ENCODE results near the gene KRTAP10-7. TPM values are rescaled to one million over a fixed set of nuclear protein-coding genes. Genes with fewer than 3 reads are reported as not detected.
"Not testable (repeated sequence)": the region's sequence is repeated elsewhere in the genome, so short reads cannot be mapped to it uniquely, and the experiment has no call there.

Gene KRTAP10-7
- total RNA-seq, 1 donor from 2014 or later, result not detected

DNA sequence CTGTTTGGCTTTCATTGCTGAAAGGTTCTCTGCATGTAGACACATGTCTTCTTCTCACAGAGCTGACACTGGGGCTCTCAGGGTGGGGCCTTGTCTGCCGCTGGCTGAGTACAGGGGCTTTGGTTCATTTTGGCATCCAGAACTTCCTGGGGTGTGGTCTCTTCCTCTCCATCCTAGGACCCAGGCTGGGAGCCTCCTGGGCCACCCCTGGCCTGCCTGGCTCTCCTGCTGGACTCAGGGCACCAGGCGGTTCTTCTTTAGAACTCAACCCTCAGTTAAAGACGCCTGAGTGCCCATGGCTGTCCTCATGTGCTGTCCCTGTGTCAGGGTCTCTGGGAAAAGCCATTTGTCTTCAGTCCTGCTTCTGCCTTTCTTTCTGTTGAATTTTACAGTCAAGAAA, 14.5 kb upstream of the KRTAP10-7 start:
- H3K27ac ChIP-seq, result no peak overlapping the region
- TF ChIP-seq CTCF (IDR thresholded peaks at IDR 0.05), result no peak
- no peak for DNase-seq
- no peaks in the 10 kb centered on the region for H3K36me3 ChIP-seq
- intact Hi-C loops (cut with DNase I), result no loop called here
- H3K4me3 ChIP-seq, result no peak overlapping the region
- peaks cover 17% of the 10 kb centered on the region for H3K27me3 ChIP-seq
- H3K9me3 ChIP-seq, result peaks cover 8% of the 10 kb centered on the region
- ATAC-seq, result no peak
- H3K4me1 ChIP-seq, result no peaks in the 10 kb centered on the region

- DNase-seq (no peak), ATAC-seq (no peak)
- Histone ChIP-seq H3K27me3 (peaks cover 17% of the 10 kb centered on the region), H3K27ac (no peak overlapping the region), H3K4me3 (no peak overlapping the region), H3K9me3 (no peaks in the 10 kb centered on the region), H3K4me1 (peaks cover 3% of the 10 kb centered on the region), H3K36me3 (no peaks in the 10 kb centered on the region)
- intact Hi-C loops (cut with DNase I), result no loop called here
- TF ChIP-seq CTCF (IDR thresholded peaks at IDR 0.05), result no peak
Observed at GRCh38 chr21:44589094-44589493, 11.3 kb upstream of the KRTAP10-7 start.

DNA sequence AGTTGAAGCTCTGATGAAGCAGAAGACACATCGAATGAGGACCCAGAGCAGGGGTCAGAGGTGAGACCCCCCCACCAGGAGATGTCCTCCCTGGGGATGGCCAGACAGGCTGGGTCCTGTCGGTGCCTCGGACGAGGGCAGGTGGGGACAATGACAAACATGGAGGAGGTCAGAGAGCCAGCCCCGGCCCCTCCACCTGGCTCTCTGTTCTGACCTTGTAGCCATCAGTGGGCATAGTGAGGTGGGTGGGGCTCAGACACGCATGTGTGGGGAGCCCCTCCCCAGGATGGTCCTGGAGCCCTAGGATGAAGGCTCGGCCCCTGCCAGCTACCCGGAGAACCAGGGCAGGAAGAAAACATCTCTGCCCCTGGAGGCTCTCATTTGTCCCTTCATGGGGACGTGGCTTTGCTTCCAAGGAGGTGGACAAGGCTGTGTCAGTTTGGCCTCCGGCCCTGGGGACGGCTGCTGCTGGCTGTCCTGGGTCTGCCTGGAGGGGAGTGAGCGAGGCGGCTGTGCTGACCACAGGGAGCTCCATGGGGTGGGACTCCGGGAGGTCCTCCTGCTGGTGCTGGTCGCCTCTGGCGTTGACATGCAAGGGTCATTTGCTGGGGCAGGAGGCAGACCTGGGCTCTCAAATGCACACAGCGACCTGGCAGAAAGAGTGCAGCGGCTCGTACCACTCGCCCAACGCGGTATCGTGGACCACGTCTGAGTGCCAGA, 10.7 kb upstream of the KRTAP10-7 start:
- Histone ChIP-seq H3K4me1 (peaks cover 3% of the 10 kb centered on the region), H3K36me3 (no peaks in the 10 kb centered on the region), H3K27ac (no peak overlapping the region), H3K4me3 (no peak overlapping the region), H3K9me3 (no peaks in the 10 kb centered on the region), H3K27me3 (peaks cover 17% of the 10 kb centered on the region)
- peak; percentile 17 for ATAC-seq
- DNase-seq, result peak; percentile 57
- TF ChIP-seq CTCF (IDR thresholded peaks at IDR 0.05), result no peak
- intact Hi-C loops (cut with DNase I), result no loop called here

- DNase-seq (peak; percentile 61), ATAC-seq (peak; percentile 23)
- TF ChIP-seq CTCF (IDR thresholded peaks at IDR 0.05), result no peak
- no peaks in the 10 kb centered on the region for H3K9me3 ChIP-seq
- H3K4me3 ChIP-seq, result no peak overlapping the region
- no peak overlapping the region for H3K27ac ChIP-seq
- H3K36me3 ChIP-seq, result no peaks in the 10 kb centered on the region
- intact Hi-C loops (cut with DNase I), result no loop called here
- peaks cover 3% of the 10 kb centered on the region for H3K4me1 ChIP-seq
- H3K27me3 ChIP-seq, result peaks cover 12% of the 10 kb centered on the region
Observed at GRCh38 chr21:44590311-44590721, 10.1 kb upstream of the KRTAP10-7 start.

- H3K27ac ChIP-seq; H3K36me3 ChIP-seq; H3K4me1 ChIP-seq; intact Hi-C loops (cut with DNase I); H3K9me3 ChIP-seq; ATAC-seq; H3K27me3 ChIP-seq; H3K4me3 ChIP-seq: not testable (repeated sequence)
- peak; percentile 50 for DNase-seq
Observed at GRCh38 chr21:44590897-44591800, 9.2 kb upstream of the KRTAP10-7 start.

DNA sequence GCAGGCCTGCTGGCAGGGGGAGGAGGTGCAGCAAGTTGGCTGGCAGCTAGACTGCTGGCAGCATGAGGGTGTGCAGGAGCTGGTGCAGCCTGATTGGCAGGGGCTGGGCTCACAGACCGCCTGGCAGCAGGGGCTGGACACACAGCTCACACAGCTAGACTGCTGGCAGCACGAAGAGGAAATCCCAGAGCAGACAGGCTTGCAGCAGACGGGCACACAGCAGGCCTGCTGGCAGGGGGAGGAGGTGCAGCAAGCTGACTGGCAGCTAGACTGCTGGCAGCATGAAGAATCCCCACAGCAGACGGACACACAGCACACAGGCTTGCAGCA, 8.6 kb upstream of the KRTAP10-7 start:
- ATAC-seq; H3K27ac ChIP-seq; H3K27me3 ChIP-seq; intact Hi-C loops (cut with DNase I); H3K4me1 ChIP-seq; H3K4me3 ChIP-seq; H3K9me3 ChIP-seq; H3K36me3 ChIP-seq: not testable (repeated sequence)
- DNase-seq, result peak; percentile 48

Data from upper lobe of right lung (tissue), 1 donor.